HG03108 (cell line): Measurements from ENCODE around the gene GLDN.

ENCODE experiments used
- ATAC-seq: cut with Tn5 transposase; IDR thresholded peaks from one replicate; pipeline ENCODE4 v1.9.1; 2021; ENCODE audit warnings: moderate library complexity; ENCODE audit not compliant: unreplicated experiment

GLDN gene

DNA sequence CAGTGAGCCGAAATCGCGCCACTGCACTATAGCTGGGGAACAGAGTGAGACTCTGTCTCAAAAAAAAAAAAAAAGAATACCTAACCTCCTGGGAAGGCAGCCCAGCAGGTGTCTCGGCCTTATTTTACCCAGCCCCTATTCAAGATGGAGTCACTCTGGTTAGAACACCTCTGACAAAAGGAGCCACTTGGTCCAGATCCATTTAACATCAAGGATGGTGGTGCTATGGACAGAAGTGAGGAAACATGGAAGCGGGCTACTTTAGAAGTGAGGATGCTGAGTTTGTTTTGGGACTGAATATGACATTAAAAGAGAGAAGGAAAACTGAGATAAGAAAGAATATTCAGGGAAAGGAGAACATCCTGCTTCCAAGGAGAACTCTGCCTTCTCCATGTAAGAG lies 14.7 kb downstream of the GLDN start:
- no peak for ATAC-seq

DNA sequence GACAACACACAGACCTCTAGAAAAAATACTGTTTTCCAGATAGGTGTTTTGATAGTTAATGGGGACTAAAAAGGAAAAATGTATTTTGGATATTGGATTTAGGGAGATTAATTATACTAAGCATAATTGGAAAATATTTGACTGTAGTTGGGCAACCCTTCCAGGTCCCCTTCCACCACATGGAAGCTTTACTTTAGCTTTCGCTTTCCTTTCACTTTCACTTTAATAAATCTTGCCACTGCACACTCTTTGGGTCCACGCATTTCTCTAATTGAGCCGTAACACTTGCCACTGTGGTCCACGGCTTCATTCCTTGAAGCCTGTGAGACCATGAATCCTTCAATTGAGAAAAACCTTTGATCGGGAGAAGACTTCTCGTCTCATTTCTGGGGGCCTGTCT lies 15.5 kb downstream of the GLDN start:
- ATAC-seq = no peak

DNA sequence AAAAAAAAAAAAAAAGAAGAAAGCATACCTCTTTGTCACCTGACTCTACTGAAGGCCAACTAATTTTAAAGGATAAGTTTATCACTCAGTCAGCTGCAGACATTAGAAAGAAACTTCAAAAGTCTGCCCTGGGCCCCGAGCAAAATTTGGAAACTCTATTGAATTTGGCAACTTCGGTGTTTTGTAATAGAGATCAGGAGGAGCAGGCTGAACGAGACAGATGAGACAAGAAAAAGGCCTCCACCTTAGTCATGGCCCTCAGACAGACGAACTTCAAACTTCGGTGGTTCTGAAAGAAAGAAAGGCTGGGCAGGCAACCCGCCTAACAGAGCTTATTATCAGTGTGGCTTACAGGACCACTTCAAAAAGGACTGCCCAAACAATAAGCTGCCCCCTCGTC lies 18.5 kb downstream of the GLDN start:
- no peak for ATAC-seq

DNA sequence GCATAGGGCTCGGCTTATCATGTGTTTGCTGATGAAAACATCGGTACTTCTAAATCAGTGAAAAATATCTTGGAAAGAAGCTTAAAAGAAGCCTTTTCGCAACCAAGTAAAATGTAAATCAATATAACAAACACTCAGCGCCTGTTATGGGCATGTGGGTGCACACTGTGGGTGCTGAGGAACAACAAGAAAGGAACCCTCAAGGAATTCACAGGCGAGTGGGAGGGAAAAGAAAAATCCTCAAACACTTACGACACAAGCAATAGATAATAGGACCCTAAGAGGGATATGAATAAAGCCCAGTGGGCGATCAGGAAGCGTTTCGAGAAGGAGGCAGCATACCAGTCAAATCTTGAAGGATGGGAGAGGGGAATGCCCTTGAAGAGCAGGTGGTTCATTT lies 21.9 kb downstream of the GLDN start:
- ATAC-seq = no peak

DNA sequence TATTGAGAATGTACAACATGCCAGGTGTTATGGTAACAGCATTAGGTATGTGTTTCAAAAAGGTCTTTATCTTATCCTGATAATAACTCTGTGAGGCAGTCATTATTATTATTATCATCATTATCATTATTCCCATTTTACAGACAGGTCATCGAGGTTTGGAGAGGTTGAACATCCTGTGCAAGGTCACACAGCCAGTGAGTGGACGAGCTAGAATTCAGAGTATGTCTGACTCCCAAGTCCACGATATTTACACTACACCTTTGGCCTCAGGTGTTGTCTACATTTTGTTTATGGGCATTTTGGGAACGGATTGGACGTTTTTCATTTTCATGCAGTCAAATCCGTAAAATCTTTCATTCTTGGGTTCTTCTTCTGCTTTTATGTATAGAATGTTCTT lies 24.0 kb downstream of the GLDN start:
- ATAC-seq = no peak

DNA sequence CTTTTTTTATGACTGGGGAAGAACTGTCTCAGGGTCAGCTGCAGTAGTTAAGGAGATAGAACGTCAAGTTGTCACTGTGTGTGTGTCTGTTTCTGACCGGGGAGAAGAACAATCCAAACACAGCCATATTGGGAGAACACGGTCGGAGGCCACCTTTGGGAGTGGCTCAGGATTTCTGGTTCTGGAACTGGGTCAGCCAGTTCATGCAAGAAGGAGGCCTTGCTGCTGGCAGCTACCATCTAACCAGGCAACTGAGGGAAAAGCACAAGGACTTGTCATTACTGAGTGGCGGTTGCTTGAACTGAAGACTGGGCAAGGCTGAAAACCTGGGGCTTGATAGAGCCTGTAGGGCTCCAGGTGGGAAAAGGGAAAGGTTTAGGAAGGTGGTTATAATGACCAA lies 24.6 kb downstream of the GLDN start:
- ATAC-seq = no peak

DNA sequence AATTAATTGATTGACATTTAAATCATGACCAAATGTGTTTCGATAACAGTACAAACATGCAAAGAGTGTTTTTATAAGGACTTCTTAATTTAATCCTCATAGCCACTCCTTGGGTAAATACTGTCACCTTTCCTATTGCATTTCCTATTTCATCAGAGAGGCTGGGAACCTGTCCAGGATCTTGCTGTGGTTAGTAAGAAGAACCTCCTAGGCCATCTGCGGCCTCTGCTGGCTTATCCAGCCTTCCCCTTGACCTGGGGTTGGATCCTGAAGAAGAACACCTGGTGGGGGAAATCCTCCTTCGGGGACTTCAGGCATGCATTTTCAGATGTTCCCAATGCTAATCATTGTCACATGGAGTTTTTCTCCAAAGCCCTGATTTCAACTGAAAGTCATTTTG lies 25.5 kb downstream of the GLDN start:
- no peak for ATAC-seq

DNA sequence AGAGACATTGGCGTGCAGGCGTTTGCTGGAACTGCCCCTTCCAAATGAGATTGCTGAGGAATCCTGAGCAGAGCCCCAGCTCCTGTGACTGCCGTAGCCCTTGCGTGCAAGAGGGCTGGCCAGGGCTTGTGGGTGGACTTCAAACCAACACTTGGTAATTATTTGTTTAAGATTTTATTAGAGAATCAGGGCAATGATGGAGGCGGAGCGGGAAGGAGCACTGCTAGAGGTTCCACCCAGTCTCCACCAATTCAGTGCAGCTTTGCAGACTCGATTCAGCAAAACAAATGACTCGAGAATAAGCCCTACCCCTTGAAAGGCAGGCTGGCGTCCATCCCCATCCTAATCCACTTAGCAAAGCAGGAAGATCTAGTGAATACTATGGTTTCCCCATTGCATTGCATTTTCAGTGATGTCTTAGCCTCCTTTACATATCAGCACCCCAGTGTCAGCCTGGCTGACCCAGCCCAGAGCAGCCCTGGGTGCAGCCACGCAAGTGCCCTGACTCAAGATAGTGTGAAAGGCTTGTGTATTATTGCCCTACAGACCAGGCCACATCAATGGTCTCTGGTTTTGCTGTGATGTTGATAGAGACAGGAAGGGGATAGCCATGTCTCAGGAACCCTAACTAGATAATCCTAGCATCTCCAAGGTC lies 26.0 kb downstream of the GLDN start:
- no peak for ATAC-seq

DNA sequence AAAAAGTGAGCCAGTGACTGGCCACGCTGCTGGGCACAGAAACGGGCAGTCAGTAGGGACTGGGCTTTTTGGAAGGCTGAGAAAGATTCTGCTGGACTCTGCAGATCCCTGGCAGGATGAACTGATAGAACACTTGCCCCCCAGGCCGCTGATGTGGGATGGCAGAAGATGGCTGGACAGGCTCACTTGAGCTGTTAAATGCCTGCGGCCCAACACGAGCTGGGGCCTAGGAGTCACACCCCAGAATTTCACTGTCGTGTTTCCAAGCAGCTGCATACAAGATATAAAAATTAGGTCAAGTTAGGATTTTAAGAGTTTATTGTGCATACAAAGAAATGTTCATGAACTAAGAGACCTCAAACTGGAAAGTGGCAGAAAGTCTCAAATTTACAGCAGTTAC lies 26.9 kb downstream of the GLDN start:
- ATAC-seq = no peak

DNA sequence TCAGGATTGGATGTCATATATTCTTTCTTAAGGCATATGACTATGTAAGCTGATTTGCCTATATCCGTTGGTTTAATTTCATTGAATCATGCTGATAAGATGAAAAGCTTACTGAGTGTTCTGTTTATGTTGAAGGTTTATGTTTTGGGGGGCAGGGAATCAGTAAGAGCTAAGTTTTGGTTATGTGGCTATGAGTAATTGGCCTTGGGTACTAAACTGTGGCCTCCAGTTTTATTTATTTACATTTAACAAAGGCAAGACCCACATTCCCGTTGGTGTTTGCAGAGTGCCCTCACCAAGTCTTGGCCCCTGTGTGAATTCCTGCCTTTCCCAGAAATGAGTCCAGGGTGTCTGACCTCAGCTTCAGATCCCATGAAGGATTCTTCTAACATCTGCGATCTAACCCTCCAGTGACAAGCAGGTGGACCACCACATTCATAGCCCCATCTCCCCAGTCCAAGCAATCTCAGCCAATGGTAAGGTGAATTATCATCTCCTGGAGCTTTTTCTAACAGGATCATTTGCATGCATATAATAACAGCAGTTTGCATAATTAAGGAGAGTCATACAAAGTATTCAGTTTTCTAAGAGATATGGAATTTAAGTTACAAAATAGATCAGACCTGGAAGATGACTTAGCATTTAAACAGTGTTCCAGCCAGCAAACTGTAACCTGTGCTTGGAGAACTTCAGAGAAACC lies 27.4 kb downstream of the GLDN start:
- no peak for ATAC-seq

DNA sequence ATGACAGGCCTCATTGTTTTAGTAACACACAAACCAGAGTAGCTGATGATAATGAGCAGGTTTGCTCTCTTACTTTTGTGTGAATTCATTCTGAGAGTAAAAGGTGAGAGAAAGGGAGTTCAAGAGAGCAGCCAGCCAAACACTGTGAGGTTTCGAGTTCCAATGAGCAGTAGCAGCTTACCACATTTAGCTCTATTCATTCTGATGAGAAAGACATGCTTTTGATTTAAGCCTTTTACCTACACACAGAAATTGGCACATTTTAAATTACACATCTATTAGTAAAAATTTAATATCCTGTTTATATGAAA lies 28.0 kb downstream of the GLDN start:
- no peak for ATAC-seq

DNA sequence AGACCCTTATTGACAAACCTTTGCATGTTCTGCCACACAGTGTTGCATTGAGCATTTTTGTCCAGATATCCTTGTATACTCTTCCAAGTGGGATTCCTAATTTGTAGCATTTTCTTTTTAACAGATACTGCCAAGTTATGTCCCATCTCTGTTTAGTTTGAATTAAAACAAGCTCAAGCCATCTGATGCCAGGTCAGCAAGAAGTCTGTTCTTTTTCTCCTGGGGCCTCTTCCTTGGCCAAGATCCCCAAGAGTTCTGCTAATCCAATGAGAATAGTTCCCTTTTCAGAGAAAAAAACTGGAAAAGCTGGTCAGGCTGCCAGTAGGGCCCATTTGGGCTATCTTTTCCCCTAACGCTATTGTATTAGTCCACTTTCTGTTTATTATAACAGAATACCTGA lies 29.8 kb downstream of the GLDN start:
- ATAC-seq = no peak

DNA sequence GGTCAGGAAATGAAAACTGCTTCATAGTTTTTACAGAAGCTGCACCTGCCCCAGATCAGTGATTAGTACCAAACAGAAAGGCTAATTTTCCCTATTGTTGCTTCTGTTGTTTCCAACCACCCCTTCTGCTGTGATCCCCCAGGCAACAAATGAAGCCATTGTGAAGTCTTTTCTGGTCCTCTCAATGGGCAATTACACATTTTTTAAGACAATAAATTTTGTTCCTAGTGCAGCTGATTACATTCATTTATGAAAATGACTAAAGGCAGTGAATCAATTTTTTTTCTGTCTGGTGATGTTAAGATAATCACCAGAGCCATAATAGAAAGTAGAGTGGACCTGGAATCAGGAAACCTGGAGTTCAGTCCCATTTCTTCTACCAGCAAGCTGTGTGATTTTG lies 32.7 kb downstream of the GLDN start:
- no peak for ATAC-seq

DNA sequence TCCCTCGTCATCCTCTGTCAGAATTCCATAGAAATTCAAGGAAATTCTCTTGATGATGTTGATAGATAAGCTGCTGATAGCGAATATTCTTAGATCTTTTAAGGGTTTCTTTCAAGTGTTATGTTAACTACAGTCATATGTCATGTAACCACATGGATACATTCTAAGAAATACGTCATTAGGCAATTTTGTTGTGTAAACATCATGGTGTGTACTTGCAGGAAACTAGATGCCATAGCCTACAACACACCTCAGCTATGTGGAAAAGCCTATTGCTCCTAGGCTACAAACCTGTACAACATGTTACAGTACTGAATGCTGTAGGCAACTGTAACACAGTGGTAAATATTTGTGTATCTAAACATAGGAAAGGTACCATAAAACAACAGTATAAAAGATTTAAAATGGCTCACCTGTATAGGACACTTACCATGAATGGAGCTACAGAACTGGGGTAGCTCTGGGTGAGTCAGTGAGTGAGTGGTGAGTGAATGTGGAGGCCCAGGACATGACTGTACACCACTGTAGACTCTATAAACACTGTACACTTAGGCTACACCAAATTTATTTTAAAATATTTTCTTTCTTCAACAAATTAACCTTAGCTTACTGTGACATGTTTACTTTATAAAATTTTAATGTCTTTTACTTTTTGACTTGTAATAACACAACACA lies 34.6 kb downstream of the GLDN start:
- no peak for ATAC-seq

DNA sequence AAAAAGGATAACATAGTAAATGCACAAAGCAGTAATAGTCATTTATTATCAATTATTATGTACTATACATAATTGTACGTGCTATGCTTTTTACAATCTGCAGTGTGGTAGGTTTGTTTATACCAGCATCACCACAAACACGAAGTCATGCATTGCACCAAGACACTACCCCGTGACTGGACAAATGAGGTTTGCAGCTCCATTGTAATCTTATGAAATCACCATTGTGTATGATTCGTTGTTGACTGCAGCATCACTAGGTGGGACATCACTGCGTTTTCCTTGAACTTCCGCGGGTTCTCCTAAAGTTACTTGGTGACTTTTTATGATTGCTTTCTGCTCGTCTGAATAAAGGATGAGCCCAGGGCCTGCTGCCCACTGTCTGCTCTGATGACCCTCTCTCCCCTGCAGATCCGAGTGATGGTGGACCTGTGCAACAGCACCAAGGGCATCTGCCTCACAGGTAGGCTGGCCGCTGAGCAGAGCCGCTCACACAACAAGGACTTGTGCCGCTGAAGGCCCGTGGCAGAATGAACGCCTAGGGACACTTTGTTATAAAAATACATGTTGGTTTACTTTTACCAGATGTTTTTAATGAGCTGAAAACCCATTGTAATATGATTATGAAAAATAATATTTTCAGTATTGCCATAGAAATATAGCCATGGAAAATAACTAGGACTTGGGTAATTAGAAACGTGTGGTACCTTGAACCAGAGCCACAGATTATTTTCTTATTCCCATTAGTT lies 35.8 kb downstream of the GLDN start:
- ATAC-seq = no peak

DNA sequence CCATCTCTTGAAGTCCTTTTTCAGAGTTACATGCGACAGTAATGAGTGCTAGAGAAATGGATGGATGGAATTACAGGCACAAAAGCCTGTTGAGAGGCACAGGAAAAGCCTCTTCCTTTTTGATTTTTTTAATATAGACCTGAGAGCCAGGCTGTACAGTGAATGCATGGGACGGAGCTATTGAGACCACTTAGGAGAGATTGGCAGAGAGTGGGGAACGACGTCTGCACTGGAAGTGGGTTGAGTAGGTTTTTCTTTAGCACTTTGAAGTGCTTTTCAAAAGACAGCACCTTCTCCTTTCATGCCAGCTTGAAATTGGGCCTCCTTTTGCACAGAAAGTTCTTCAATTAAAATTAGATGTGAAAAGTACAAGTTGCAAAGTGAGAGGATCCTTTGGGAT lies 37.0 kb downstream of the GLDN start:
- no peak for ATAC-seq

DNA sequence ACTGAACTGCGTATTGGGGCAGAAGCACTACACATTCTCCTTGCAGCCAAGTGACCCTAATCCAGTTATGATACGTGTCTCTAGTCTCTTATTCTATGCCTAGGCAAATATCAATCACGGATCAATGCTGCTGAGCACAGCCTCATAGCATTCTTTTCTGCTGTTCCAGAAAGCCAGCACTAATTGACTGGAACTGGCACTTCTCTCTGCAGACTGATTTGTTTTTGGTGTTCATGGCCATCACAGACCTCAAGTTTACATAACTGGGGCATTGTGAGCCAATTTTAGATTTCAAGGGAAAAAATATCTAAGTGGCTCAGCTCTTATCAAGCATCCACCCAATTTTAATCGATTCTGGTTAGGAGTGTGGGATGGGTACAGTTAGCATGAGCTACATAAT lies 37.9 kb downstream of the GLDN start:
- ATAC-seq = no peak

DNA sequence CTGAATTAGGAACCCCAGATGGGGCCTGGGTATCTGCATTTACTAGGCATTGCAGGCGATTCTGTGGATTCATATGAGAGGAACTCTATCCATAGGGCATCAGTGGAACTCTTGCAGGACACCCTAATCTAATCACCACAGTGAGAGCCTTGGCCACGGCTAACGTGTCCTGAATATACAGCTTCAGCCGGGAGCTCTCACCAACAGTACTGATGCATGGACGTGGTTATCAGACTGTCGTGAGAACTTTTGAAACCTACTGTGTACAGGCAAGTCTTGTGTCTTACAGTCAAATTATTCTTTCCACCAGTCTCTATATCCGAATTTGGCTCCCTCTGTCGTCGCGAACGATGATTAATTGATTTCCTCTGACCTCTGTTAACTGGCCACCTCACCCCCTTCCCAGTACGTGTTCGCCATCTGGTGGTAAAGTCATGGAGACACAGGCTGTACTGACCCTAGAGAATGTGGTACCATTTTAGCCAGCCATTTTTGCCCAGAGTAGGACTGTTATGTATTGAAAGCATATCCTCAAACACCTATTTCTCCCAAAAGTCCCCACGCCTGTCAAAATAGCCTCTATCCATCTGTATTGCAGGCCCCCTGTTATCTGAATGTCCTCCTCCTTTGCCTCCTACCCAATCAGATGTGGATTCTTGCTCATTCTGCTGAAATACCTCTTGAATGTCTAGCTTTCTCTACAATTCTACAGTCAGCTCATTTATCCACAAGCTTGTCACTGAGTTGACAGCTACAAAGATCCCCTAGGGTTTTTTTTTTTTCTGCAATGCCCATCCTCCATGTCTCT lies 39.7 kb downstream of the GLDN start:
- ATAC-seq = peak; percentile 62

DNA sequence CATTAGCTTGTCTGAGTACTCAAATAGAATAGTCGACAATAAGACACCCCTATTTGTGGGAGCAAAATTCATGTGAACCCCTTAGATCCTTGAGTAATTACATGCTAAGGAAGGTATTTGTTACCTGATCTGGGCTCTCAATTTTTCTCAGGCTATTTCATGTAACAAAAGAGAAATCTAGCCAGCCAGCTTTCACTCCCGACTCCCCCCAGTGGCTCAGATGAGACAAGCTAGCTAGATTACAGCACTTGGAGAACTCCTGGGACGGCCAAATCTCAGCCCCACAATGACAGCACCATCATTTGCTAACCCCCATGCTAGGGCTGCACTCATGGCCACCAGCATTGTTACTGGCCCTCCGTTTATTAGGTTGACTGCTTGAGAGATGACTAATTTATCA lies 41.3 kb downstream of the GLDN start:
- no peak for ATAC-seq

DNA sequence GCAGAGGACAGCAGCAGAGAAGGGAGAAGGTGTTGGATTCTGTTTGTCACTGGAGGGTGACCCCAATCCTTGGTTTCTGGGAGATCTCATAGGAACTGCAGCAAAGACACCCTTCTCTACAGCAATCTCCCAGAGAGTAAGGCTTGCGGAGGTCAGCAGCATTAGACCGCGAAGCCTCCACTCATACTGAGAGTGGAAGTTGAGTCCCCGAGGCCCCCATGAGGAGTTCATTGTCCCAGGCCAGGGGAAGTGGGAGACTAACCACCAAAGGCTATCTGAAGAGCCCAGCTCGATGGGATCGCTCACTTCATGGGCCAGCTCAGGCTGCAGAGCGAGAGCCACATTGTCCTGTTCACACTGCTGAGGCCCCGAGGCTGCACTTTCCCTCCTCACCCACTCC lies 44.6 kb downstream of the GLDN start:
- ATAC-seq = no peak

DNA sequence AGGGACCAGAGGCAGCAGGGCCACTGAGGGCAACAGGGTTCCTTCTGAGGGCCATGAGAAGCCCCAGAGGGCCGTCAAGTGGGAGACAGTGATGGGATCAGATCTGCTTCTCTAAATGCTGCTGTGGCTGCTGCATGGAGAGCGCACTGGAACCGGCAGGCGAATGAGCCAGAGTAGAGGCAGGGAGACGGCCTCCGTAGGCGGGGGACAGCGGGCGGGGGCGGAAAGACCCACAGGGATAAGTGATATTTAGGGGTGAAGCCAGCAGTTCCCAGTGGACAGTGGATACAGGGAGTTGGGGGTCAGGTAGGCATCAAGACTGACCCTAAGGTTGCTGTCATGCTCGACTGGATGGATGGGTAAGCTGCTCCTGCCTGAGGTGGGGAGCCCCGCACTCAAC lies 45.0 kb downstream of the GLDN start:
- ATAC-seq = no peak
